A549 (cell line): ENCODE measurements around the gene NUCKS1. TPM values are rescaled to one million over a fixed set of nuclear protein-coding genes. Genes with fewer than 3 reads are reported as not detected.

ENCODE experiments used
- ATAC-seq, 2 experiments: fragments of 200-7000 bp in 1 of 2; fragments of >200 bp in 1 of 2; cut with Nextera tagmentation in 1 of 2; cut with Tn5 transposase in 1 of 2; 3 replicates each; pipeline versions ENCODE4 v1.8.0 to v1.9.1; 2018 to 2020; ENCODE audit warnings: mild to moderate bottlenecking in 1 of 2, moderate library complexity in 1 of 2
- CTCF ChIA-PET: fragments of 300-600 bp; sonication (Branson Sonifier 250); formaldehyde crosslinking; extraction: SDS; loops from one replicate; lab custom pipeline; 2021; ENCODE audit warnings: antibody characterized with exemption, inconsistent platforms; lab: Yijun Ruan, JAX
- POLR2A ChIA-PET: fragments of 350-600 bp; formaldehyde crosslinking; extraction: SDS; loops from one replicate; lab custom pipeline; 2021; ENCODE audit warnings: antibody characterized with exemption, inconsistent platforms; lab: Yijun Ruan, JAX
- DNase-seq, 2 experiments: peaks; one replicate each; pipeline versions ENCODE4 v3.0.0 to v3.0.0-alpha.2; 2011 to 2016; ENCODE audit warnings: low read depth in 1 of 2, low spot score in 1 of 2
- FAIRE-seq: peaks from 2 replicates; lab custom pipeline; 2011; peaks lifted over from hg19 to GRCh38; lab: Jason Lieb, UNC
- H3K27ac ChIP-seq, 2 experiments: fragments of >200 bp; sonication (Bioruptor Twin); formaldehyde crosslinking; 3 replicates each; pipeline ENCODE4 v1.5.1; 2016 to 2017
- H3K4me1 ChIP-seq: fragments of >200 bp; sonication (Bioruptor Twin); formaldehyde crosslinking; 3 replicates; pipeline ENCODE4 v1.6.1; 2016
- H3K4me2 ChIP-seq: fragments of >200 bp; sonication (Bioruptor Twin); formaldehyde crosslinking; 3 replicates; pipeline ENCODE4 v1.6.1; 2016
- H3K4me3 ChIP-seq: fragments of >200 bp; sonication (Bioruptor Twin); formaldehyde crosslinking; 3 replicates; pipeline ENCODE4 v1.5.1; 2016
- H3K9me3 ChIP-seq: fragments of >200 bp; sonication (Bioruptor Twin); formaldehyde crosslinking; 3 replicates; pipeline ENCODE4 v1.6.1; 2016
- CHD2 ChIP-seq: fragments of 150-350 bp; IDR thresholded peaks from 2 replicates; pipeline ENCODE4 v1.6.1; 2014; ENCODE audit warnings: low read length; ENCODE audit not compliant: partially characterized antibody
- CHD4 ChIP-seq: fragments of 200-600 bp; sonication (generic); IDR thresholded peaks from 2 replicates; pipeline ENCODE4 v1.6.1; 2016; ENCODE audit warnings: antibody characterized with exemption, mild to moderate bottlenecking, borderline replicate concordance
- CTCF ChIP-seq: fragments of >200 bp; sonication (Bioruptor Twin); formaldehyde crosslinking; IDR thresholded peaks from 3 replicates; pipeline ENCODE4 v1.5.1; 2016
- E2F6 ChIP-seq: IDR thresholded peaks from 2 replicates; pipeline ENCODE4 v1.6.1; 2012; ENCODE audit warnings: low read depth, borderline replicate concordance
- ELK1 ChIP-seq: fragments of 150-350 bp; IDR thresholded peaks from 2 replicates; pipeline ENCODE4 v1.6.1; 2014; ENCODE audit warnings: low read depth, mild to moderate bottlenecking, low read length
- ESRRA ChIP-seq: fragments of 150-350 bp; IDR thresholded peaks from 2 replicates; pipeline ENCODE4 v1.6.1; 2014; ENCODE audit warnings: mild to moderate bottlenecking, low read length, borderline replicate concordance
- FOXS1 ChIP-seq: fragments of 250-450 bp; sonication (Bioruptor Pico); IDR thresholded peaks from 2 replicates; pipeline ENCODE4 v1.5.0; 2020; ENCODE audit warnings: mild to moderate bottlenecking, moderate library complexity
- HDAC2 ChIP-seq: fragments of 200-600 bp; sonication (generic); IDR thresholded peaks from 2 replicates; pipeline ENCODE4 v1.6.1; 2016
- HOXA7 ChIP-seq: fragments of 250-450 bp; sonication (Bioruptor Pico); IDR thresholded peaks from 2 replicates; pipeline ENCODE4 v1.5.0; 2020; ENCODE audit warnings: mild to moderate bottlenecking, moderate library complexity
- KDM1A ChIP-seq: fragments of 200-600 bp; sonication (generic); IDR thresholded peaks from 2 replicates; pipeline ENCODE4 v1.6.1; 2016; ENCODE audit warnings: low read depth, mild to moderate bottlenecking
- MYC ChIP-seq: IDR thresholded peaks from 2 replicates; pipeline ENCODE4 v1.6.1; 2012; ENCODE audit warnings: mild to moderate bottlenecking, inconsistent platforms, low read length, improper control_type of control experiment, borderline replicate concordance
- NFE2L2 ChIP-seq: fragments of 150-350 bp; conservative IDR thresholded peaks from 2 replicates; pipeline ENCODE4 v1.6.1; 2014; ENCODE audit warnings: low read length
- NPAS2 ChIP-seq: fragments of 250-450 bp; sonication (Bioruptor Pico); IDR thresholded peaks from 2 replicates; pipeline ENCODE4 v1.8.0; 2022; ENCODE audit warnings: mild to moderate bottlenecking, moderate library complexity, borderline replicate concordance
- PBX3 ChIP-seq: IDR thresholded peaks from 2 replicates; pipeline ENCODE4 v1.6.1; 2012
- POLR2A ChIP-seq: IDR thresholded peaks from 2 replicates; pipeline ENCODE4 v1.6.1; 2012; ENCODE audit warnings: mild to moderate bottlenecking, low read length
- POLR2AphosphoS2 ChIP-seq: conservative IDR thresholded peaks from 2 replicates; pipeline ENCODE4 v1.6.1; 2012; ENCODE audit warnings: low read length, improper control_type of control experiment, inconsistent platforms
- RCOR1 ChIP-seq: fragments of 150-350 bp; IDR thresholded peaks from 2 replicates; pipeline ENCODE4 v1.6.1; 2014; ENCODE audit warnings: antibody characterized with exemption, low read length, low read depth
- SMC3 ChIP-seq: fragments of >200 bp; sonication (Bioruptor Twin); formaldehyde crosslinking; IDR thresholded peaks from 3 replicates; pipeline ENCODE4 v1.6.1; 2018; ENCODE audit warnings: inconsistent platforms
- TFCP2L1 ChIP-seq: fragments of 250-450 bp; sonication (Bioruptor Pico); IDR thresholded peaks from 2 replicates; pipeline ENCODE4 v1.5.0; 2021; ENCODE audit warnings: mild to moderate bottlenecking
- ZC3H11A ChIP-seq: fragments of 450-650 bp; IDR thresholded peaks from 2 replicates; pipeline ENCODE4 v1.6.1; 2014; ENCODE audit warnings: antibody characterized with exemption, mild to moderate bottlenecking
- ZNF302 ChIP-seq: fragments of 250-450 bp; sonication (Bioruptor Pico); IDR thresholded peaks from 2 replicates; pipeline ENCODE4 v1.9.0; 2021; ENCODE audit warnings: inconsistent platforms, mild to moderate bottlenecking, moderate library complexity
- ZSCAN20 ChIP-seq: fragments of 250-450 bp; sonication (Bioruptor Pico); IDR thresholded peaks from 2 replicates; pipeline ENCODE4 v1.8.0; 2022; ENCODE audit warnings: mild to moderate bottlenecking, moderate library complexity
- WGBS: methylation state at CpG from one replicate; pipeline ENCODE4 v1.1.6; 2017; ENCODE audit errors: missing lambda C conversion rate; 5-methylcytosine and 5-hydroxymethylcytosine counted together
- polyA plus RNA-seq, 4 experiments: library from polyadenylated mRNA; depleted of rRNA in 3 of 4; stranded (reverse); fragments of >200 nt; fragmentation: RNase III in 1 of 4; extraction: RNeasy Plus Mini Kit Qiagen cat#74134 plus additional on column Dnase treatment in 1 of 4; gene quantifications; 2 replicates in 3 of 4; 3 replicates in 1 of 4; pipeline ENCODE4 v1.2.3, GENCODE V29; 2011 to 2017
- TF ChIP-seq, protein P1 (sequence below): fragments of 200-600 bp; sonication (generic); IDR thresholded peaks from 2 replicates; pipeline ENCODE4 v1.6.1; 2016; ENCODE audit warnings: antibody characterized with exemption, mild to moderate bottlenecking, moderate library complexity

The NUCKS1 gene
- polyA plus RNA-seq, 2 of the 4 experiments (the other 2 are of a cell fraction) = 141 to 190 TPM

GRCh38 chr1:205782627-205783432, 32.8 kb upstream of the NUCKS1 start (continued):
- TF ChIP-seq ZSCAN20 (CRISPR knock-in tag) (no peak), SMC3 (no peak), NFE2L2 (no peak), HOXA7 (CRISPR knock-in tag) (no peak), ESRRA (no peak), HDAC2 (no peak), TFCP2L1 (no peak), MYC (no peak), NPAS2 (no peak)
- TF ChIP-seq, all 56 proteins: peak for 0

GRCh38 chr1:205780335-205780734, 30.4 kb upstream of the NUCKS1 start:
- WGBS = 69% methylated on average over 5 of the region's 5 CpGs
- ChIA-PET CTCF (interaction anchor here (1.4 to 2.1 kb wide), 2 partner anchors 123 to 197 kb away, joined by 7 to 8 read pairs; no protein-coding TSS in a partner anchor), POLR2A (no interaction called here)
- peaks cover 5% of the 10 kb centered on the region; the same call in 1 of the 3 replicates for H3K4me1 ChIP-seq
- H3K4me2 ChIP-seq = no peak overlapping the region
- DNase-seq = no peak
- no peak for FAIRE-seq
- no peak for ATAC-seq
- no peak overlapping the region for H3K27ac ChIP-seq
- no peaks in the 10 kb centered on the region for H3K9me3 ChIP-seq
- no peak overlapping the region for H3K4me3 ChIP-seq
- TF ChIP-seq CHD4 = no peak
- no peak for TF ChIP-seq CTCF
- no peak for TF ChIP-seq RCOR1
- TF ChIP-seq ZC3H11A = no peak
- no peak for TF ChIP-seq POLR2A
- TF ChIP-seq FOXS1 (CRISPR knock-in tag) = no peak
- no peak for TF ChIP-seq SMC3
- no peak for TF ChIP-seq HDAC2

GRCh38 chr1:205777994-205778393, 28.0 kb upstream of the NUCKS1 start:
- no peaks in the 10 kb centered on the region for H3K9me3 ChIP-seq
- POLR2A ChIA-PET = no interaction called here
- TF ChIP-seq NPAS2 (no peak), E2F6 (no peak), ELK1 (no peak), CHD2 (no peak), ZNF302 (CRISPR knock-in tag) (no peak), POLR2AphosphoS2 (no peak), KDM1A (no peak), RCOR1 (no peak), PBX3 (no peak)
- TF ChIP-seq, protein P1, sequence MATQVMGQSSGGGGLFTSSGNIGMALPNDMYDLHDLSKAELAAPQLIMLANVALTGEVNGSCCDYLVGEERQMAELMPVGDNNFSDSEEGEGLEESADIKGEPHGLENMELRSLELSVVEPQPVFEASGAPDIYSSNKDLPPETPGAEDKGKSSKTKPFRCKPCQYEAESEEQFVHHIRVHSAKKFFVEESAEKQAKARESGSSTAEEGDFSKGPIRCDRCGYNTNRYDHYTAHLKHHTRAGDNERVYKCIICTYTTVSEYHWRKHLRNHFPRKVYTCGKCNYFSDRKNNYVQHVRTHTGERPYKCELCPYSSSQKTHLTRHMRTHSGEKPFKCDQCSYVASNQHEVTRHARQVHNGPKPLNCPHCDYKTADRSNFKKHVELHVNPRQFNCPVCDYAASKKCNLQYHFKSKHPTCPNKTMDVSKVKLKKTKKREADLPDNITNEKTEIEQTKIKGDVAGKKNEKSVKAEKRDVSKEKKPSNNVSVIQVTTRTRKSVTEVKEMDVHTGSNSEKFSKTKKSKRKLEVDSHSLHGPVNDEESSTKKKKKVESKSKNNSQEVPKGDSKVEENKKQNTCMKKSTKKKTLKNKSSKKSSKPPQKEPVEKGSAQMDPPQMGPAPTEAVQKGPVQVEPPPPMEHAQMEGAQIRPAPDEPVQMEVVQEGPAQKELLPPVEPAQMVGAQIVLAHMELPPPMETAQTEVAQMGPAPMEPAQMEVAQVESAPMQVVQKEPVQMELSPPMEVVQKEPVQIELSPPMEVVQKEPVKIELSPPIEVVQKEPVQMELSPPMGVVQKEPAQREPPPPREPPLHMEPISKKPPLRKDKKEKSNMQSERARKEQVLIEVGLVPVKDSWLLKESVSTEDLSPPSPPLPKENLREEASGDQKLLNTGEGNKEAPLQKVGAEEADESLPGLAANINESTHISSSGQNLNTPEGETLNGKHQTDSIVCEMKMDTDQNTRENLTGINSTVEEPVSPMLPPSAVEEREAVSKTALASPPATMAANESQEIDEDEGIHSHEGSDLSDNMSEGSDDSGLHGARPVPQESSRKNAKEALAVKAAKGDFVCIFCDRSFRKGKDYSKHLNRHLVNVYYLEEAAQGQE = no peak
- TF ChIP-seq, all 56 proteins: peak for 0
- CTCF ChIA-PET = interaction anchor here (1.6 to 2.3 kb wide), 3 partner anchors 14 to 199 kb away, joined by 5 to 9 read pairs (median 9); no protein-coding TSS in a partner anchor
- ATAC-seq = no peak
- H3K4me3 ChIP-seq = no peak overlapping the region
- no peak overlapping the region for H3K27ac ChIP-seq
- WGBS = 85% methylated on average over 2 of the region's 2 CpGs
- DNase-seq = no peak
- no peak for FAIRE-seq
- H3K4me1 ChIP-seq = peaks cover 9% of the 10 kb centered on the region; the same call in 1 of the 3 replicates
- no peak overlapping the region for H3K4me2 ChIP-seq
